Smooth muscle cell (in vitro differentiated cells): ENCODE results near the gene ZC3H10. TPM values are rescaled to one million over a fixed set of nuclear protein-coding genes. Genes with fewer than 3 reads are reported as not detected.

Experiments
- DNase-seq: peaks from one replicate; lab custom pipeline; 2025; ENCODE audit not compliant: unreplicated experiment; lab: John Stamatoyannopoulos, UW
- H2AFZ ChIP-seq: fragments of 200-600 bp; sonication (generic); 2 replicates; pipeline ENCODE4 v1.6.0; 2016; ENCODE audit warnings: antibody characterized with exemption, low read depth, mild to moderate bottlenecking
- H3F3A ChIP-seq: fragments of 200-600 bp; sonication (generic); 2 replicates; pipeline ENCODE4 v1.6.0; 2017; ENCODE audit warnings: antibody characterized with exemption, low read depth
- H3K27ac ChIP-seq: fragments of 200-600 bp; sonication (generic); 2 replicates; pipeline ENCODE4 v1.5.1; 2016; ENCODE audit warnings: low read depth, mild to moderate bottlenecking
- H3K27me3 ChIP-seq: fragments of 200-600 bp; sonication (generic); 2 replicates; pipeline ENCODE4 v1.6.1; 2016; ENCODE audit warnings: low read depth, mild to moderate bottlenecking
- H3K36me3 ChIP-seq: fragments of 200-600 bp; sonication (generic); 2 replicates; pipeline ENCODE4 v1.5.1; 2016; ENCODE audit warnings: low read depth
- H3K4me1 ChIP-seq: fragments of 200-600 bp; sonication (generic); 2 replicates; pipeline ENCODE4 v1.5.1; 2016; ENCODE audit warnings: low read depth
- H3K4me2 ChIP-seq: fragments of 200-600 bp; sonication (generic); 2 replicates; pipeline ENCODE4 v1.6.0; 2016; ENCODE audit warnings: mild to moderate bottlenecking
- H3K4me3 ChIP-seq: fragments of 200-600 bp; sonication (generic); 2 replicates; pipeline ENCODE4 v1.5.1; 2016; ENCODE audit warnings: mild to moderate bottlenecking
- H3K79me2 ChIP-seq: fragments of 200-600 bp; sonication (generic); 2 replicates; pipeline ENCODE4 v1.6.0; 2016; ENCODE audit warnings: low read depth, mild to moderate bottlenecking
- H3K9ac ChIP-seq: fragments of 200-600 bp; sonication (generic); 2 replicates; pipeline ENCODE4 v1.6.0; 2016; ENCODE audit warnings: low read depth
- H3K9me3 ChIP-seq: fragments of 200-600 bp; sonication (generic); replicated peaks from 2 replicates; pipeline ENCODE4 v1.5.1; 2016; ENCODE audit warnings: low read depth
- H4K20me1 ChIP-seq: fragments of 200-600 bp; sonication (generic); 2 replicates; pipeline ENCODE4 v1.6.0; 2016; ENCODE audit warnings: low read depth
- CTCF ChIP-seq: fragments of 200-600 bp; sonication (generic); IDR thresholded peaks from 2 replicates; pipeline ENCODE4 v1.5.1; 2017; ENCODE audit warnings: borderline replicate concordance, mild to moderate bottlenecking, antibody characterized with exemption; ENCODE audit not compliant: insufficient read depth, poor library complexity, severe bottlenecking
- WGBS: methylation state at CpG from one replicate; pipeline ENCODE4 v1.1.7; 2016; ENCODE audit warnings: low lambda C conversion rate; 5-methylcytosine and 5-hydroxymethylcytosine counted together
- polyA plus RNA-seq: library from polyadenylated mRNA; unstranded; fragments of >200 nt; fragmentation: Nextera tagmentation; extraction: Ambion mirVana; gene quantifications from 2 replicates; pipeline ENCODE4 v1.2.1, GENCODE V29; 2016
- total RNA-seq: library from RNA; depleted of rRNA; stranded (reverse); fragments of >200 nt; gene quantifications from 2 replicates; pipeline ENCODE4 v1.2.3, GENCODE V29; 2014

The ZC3H10 gene
- total and polyA plus RNA-seq, 2 experiments from 2014 or later = 1.9 to 2.8 TPM

- DNase-seq = peak; percentile 89
- peak within 1 kb of the TSS; percentile 10 for H2AFZ ChIP-seq
- TF ChIP-seq CTCF = no peak
- H3K79me2 ChIP-seq = peaks cover 14% of the 10 kb centered on the region
- H3K9me3 ChIP-seq = no peaks in the 10 kb centered on the region
- WGBS = under 1% methylated on average over 49 of the region's 49 CpGs
- H3K27ac ChIP-seq = peak within 1 kb of the TSS; percentile 92
- no peaks in the 10 kb centered on the region for H3K36me3 ChIP-seq
- H3K4me3 ChIP-seq = peak within 1 kb of the TSS; percentile 82
- peaks cover 14% of the 10 kb centered on the region for H3F3A ChIP-seq
- H3K4me1 ChIP-seq = peaks cover 21% of the 10 kb centered on the region
- H3K4me2 ChIP-seq = peak within 1 kb of the TSS; percentile 90
- H4K20me1 ChIP-seq = no peaks in the 10 kb centered on the region
- peak within 1 kb of the TSS; percentile 75 for H3K9ac ChIP-seq
- H3K27me3 ChIP-seq = no peaks in the 10 kb centered on the region
Measured at GRCh38 chr12:56127888-56128669, 10.0 kb downstream of the ZC3H10 start, which contains the start of gene ESYT1. TSS of gene ESYT1 (plus strand) at chr12:56128267. CDS start at chr12:56128320, 53 bp downstream.

GRCh38 chr12:56128670-56129205 is 10.7 kb downstream of the ZC3H10 start:
- peak overlapping the region; percentile 90 for H3K4me2 ChIP-seq
- no peaks in the 10 kb centered on the region for H4K20me1 ChIP-seq
- no peaks in the 10 kb centered on the region for H3K9me3 ChIP-seq
- peak overlapping the region; percentile 64 for H3K27ac ChIP-seq
- H3K36me3 ChIP-seq = no peaks in the 10 kb centered on the region
- peak overlapping the region; percentile 10 for H2AFZ ChIP-seq
- H3K4me1 ChIP-seq = peaks cover 21% of the 10 kb centered on the region
- H3F3A ChIP-seq = peaks cover 14% of the 10 kb centered on the region
- H3K4me3 ChIP-seq = peak overlapping the region; percentile 82
- WGBS = under 1% methylated on average over 19 of the region's 20 CpGs
- peaks cover 14% of the 10 kb centered on the region for H3K79me2 ChIP-seq
- no peak for TF ChIP-seq CTCF
- no peaks in the 10 kb centered on the region for H3K27me3 ChIP-seq
- peak; percentile 46 for DNase-seq
- H3K9ac ChIP-seq = peak overlapping the region; percentile 53

GRCh38 chr12:56129206-56129941 is 11.3 kb downstream of the ZC3H10 start:
- DNase-seq = peak; percentile 25
- H2AFZ ChIP-seq = peak overlapping the region; percentile 10
- H3K4me1 ChIP-seq = peaks cover 21% of the 10 kb centered on the region
- peak overlapping the region; percentile 64 for H3K27ac ChIP-seq
- peak overlapping the region; percentile 82 for H3K4me3 ChIP-seq
- H3K9me3 ChIP-seq = no peaks in the 10 kb centered on the region
- no peaks in the 10 kb centered on the region for H3K27me3 ChIP-seq
- peak overlapping the region; percentile 53 for H3K9ac ChIP-seq
- 6% methylated on average over 28 of the region's 29 CpGs for WGBS
- peak overlapping the region; percentile 90 for H3K4me2 ChIP-seq
- H3K79me2 ChIP-seq = peaks cover 14% of the 10 kb centered on the region
- H3F3A ChIP-seq = peaks cover 14% of the 10 kb centered on the region
- no peaks in the 10 kb centered on the region for H3K36me3 ChIP-seq
- no peak for TF ChIP-seq CTCF
- no peaks in the 10 kb centered on the region for H4K20me1 ChIP-seq
